Measurements from ENCODE around the gene ELMO3. TPM values are rescaled to one million over a fixed set of nuclear protein-coding genes. Genes with fewer than 3 reads are reported as not detected.

Gene ELMO3
- total and polyA plus RNA-seq, 2 of the 13 experiments (the other 11 are each of a cell fraction or from before 2014, with no cell fraction given), result 2.6 to 4.0 TPM

DNA sequence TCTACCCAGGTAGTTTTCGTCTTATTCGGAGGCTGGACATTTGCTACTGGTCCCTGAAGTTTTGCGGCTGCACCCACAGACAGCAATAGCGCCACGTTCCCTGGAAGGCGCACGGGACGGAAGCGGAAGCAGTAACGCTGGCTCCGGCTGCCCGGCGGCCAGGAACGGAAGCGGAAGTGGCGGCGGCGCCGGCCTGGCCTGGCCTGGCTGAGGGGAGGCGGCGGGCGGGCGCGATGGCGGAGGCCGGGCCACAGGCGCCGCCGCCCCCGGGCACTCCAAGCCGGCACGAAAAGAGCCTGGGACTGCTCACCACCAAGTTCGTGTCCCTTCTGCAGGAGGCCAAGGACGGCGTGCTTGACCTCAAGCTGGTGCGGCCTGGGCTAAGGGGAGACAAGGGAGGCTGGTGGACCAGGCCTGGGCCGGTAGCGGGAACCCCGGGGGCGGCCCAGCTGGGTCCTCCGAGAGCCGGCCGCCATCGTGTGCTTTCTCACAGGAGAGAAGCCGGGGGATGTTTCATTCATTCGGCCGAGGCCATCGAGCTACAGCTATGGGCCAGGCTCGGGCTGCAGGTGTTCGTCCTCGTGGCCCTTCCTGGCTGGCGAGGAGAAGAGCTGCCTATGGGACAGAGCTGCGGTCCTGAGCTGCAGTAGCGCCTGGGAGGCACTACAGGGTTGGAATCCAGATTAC is 6.8 kb upstream of the ELMO3 start, which contains the start of gene E2F4 (continued):
- TF ChIP-seq TCF12 (IDR thresholded peaks at IDR 0.05) (no peak), TCF12 (CRISPR knock-in tag; IDR thresholded peaks at IDR 0.05) (peak; percentile 72; the same call in 1 of the 2 replicates), KMT2B (CRISPR knock-in tag; IDR thresholded peaks at IDR 0.05) (peak; percentile 81; the same call in 1 of the 2 replicates), ZFP36L2 (CRISPR knock-in tag; IDR thresholded peaks at IDR 0.05) (no peak), ZNF468 (CRISPR knock-in tag; IDR thresholded peaks at IDR 0.05) (no peak), ZNF3 (CRISPR knock-in tag; IDR thresholded peaks at IDR 0.05) (no peak), ZNF556 (CRISPR knock-in tag; IDR thresholded peaks at IDR 0.05; ENCODE audit: borderline replicate concordance) (peak; percentile 51), ZNF558 (CRISPR knock-in tag; IDR thresholded peaks at IDR 0.05; ENCODE audit: borderline replicate concordance) (no peak), PHF5A (CRISPR knock-in tag; IDR thresholded peaks at IDR 0.05; ENCODE audit: low read depth, unreplicated experiment) (peak; percentile 43), NR1H2 (CRISPR knock-in tag; IDR thresholded peaks at IDR 0.05; ENCODE audit: borderline replicate concordance, low read depth) (no peak), MEIS2 (CRISPR knock-in tag; IDR thresholded peaks at IDR 0.05) (peak; percentile 93), ZFP36L1 (CRISPR knock-in tag; IDR thresholded peaks at IDR 0.05) (no peak)
- TF ChIP-seq, protein P1, sequence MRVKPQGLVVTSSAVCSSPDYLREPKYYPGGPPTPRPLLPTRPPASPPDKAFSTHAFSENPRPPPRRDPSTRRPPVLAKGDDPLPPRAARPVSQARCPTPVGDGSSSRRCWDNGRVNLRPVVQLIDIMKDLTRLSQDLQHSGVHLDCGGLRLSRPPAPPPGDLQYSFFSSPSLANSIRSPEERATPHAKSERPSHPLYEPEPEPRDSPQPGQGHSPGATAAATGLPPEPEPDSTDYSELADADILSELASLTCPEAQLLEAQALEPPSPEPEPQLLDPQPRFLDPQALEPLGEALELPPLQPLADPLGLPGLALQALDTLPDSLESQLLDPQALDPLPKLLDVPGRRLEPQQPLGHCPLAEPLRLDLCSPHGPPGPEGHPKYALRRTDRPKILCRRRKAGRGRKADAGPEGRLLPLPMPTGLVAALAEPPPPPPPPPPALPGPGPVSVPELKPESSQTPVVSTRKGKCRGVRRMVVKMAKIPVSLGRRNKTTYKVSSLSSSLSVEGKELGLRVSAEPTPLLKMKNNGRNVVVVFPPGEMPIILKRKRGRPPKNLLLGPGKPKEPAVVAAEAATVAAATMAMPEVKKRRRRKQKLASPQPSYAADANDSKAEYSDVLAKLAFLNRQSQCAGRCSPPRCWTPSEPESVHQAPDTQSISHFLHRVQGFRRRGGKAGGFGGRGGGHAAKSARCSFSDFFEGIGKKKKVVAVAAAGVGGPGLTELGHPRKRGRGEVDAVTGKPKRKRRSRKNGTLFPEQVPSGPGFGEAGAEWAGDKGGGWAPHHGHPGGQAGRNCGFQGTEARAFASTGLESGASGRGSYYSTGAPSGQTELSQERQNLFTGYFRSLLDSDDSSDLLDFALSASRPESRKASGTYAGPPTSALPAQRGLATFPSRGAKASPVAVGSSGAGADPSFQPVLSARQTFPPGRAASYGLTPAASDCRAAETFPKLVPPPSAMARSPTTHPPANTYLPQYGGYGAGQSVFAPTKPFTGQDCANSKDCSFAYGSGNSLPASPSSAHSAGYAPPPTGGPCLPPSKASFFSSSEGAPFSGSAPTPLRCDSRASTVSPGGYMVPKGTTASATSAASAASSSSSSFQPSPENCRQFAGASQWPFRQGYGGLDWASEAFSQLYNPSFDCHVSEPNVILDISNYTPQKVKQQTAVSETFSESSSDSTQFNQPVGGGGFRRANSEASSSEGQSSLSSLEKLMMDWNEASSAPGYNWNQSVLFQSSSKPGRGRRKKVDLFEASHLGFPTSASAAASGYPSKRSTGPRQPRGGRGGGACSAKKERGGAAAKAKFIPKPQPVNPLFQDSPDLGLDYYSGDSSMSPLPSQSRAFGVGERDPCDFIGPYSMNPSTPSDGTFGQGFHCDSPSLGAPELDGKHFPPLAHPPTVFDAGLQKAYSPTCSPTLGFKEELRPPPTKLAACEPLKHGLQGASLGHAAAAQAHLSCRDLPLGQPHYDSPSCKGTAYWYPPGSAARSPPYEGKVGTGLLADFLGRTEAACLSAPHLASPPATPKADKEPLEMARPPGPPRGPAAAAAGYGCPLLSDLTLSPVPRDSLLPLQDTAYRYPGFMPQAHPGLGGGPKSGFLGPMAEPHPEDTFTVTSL (CRISPR knock-in tag; IDR thresholded peaks at IDR 0.05; ENCODE audit: borderline replicate concordance), result no peak
- TF ChIP-seq, protein P2, sequence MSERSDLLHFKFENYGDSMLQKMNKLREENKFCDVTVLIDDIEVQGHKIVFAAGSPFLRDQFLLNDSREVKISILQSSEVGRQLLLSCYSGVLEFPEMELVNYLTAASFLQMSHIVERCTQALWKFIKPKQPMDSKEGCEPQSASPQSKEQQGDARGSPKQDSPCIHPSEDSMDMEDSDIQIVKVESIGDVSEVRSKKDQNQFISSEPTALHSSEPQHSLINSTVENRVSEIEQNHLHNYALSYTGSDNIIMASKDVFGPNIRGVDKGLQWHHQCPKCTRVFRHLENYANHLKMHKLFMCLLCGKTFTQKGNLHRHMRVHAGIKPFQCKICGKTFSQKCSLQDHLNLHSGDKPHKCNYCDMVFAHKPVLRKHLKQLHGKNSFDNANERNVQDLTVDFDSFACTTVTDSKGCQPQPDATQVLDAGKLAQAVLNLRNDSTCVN (CRISPR knock-in tag; IDR thresholded peaks at IDR 0.05; ENCODE audit: borderline replicate concordance), result no peak
- TF ChIP-seq, protein P3, sequence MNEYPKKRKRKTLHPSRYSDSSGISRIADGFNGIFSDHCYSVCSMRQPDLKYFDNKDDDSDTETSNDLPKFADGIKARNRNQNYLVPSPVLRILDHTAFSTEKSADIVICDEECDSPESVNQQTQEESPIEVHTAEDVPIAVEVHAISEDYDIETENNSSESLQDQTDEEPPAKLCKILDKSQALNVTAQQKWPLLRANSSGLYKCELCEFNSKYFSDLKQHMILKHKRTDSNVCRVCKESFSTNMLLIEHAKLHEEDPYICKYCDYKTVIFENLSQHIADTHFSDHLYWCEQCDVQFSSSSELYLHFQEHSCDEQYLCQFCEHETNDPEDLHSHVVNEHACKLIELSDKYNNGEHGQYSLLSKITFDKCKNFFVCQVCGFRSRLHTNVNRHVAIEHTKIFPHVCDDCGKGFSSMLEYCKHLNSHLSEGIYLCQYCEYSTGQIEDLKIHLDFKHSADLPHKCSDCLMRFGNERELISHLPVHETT (CRISPR knock-in tag; conservative IDR thresholded peaks at IDR 0.05), result peak; percentile 22; the same call in 1 of the 2 replicates
- TF ChIP-seq, protein P4, sequence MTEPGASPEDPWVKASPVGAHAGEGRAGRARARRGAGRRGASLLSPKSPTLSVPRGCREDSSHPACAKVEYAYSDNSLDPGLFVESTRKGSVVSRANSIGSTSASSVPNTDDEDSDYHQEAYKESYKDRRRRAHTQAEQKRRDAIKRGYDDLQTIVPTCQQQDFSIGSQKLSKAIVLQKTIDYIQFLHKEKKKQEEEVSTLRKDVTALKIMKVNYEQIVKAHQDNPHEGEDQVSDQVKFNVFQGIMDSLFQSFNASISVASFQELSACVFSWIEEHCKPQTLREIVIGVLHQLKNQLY (CRISPR knock-in tag; IDR thresholded peaks at IDR 0.05), result peak; percentile 30; the same call in 1 of the 2 replicates
- TF ChIP-seq, protein P5, sequence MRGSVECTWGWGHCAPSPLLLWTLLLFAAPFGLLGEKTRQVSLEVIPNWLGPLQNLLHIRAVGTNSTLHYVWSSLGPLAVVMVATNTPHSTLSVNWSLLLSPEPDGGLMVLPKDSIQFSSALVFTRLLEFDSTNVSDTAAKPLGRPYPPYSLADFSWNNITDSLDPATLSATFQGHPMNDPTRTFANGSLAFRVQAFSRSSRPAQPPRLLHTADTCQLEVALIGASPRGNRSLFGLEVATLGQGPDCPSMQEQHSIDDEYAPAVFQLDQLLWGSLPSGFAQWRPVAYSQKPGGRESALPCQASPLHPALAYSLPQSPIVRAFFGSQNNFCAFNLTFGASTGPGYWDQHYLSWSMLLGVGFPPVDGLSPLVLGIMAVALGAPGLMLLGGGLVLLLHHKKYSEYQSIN (CRISPR knock-in tag; IDR thresholded peaks at IDR 0.05; ENCODE audit: borderline replicate concordance), result no peak
- TF ChIP-seq, protein P6, sequence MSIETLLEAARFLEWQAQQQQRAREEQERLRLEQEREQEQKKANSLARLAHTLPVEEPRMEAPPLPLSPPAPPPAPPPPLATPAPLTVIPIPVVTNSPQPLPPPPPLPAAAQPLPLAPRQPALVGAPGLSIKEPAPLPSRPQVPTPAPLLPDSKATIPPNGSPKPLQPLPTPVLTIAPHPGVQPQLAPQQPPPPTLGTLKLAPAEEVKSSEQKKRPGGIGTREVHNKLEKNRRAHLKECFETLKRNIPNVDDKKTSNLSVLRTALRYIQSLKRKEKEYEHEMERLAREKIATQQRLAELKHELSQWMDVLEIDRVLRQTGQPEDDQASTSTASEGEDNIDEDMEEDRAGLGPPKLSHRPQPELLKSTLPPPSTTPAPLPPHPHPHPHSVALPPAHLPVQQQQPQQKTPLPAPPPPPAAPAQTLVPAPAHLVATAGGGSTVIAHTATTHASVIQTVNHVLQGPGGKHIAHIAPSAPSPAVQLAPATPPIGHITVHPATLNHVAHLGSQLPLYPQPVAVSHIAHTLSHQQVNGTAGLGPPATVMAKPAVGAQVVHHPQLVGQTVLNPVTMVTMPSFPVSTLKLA (IDR thresholded peaks at IDR 0.05), result peak; percentile 60

Measured in HepG2 (cell line).